Rectal smooth muscle tissue (tissue), 1 donor: ENCODE measurements around the gene GPR31.

Source experiments
- H3K27ac ChIP-seq: one replicate; pipeline ENCODE4 v1.7.0; 2013; ENCODE audit warnings: low read depth, low read length, inconsistent platforms
- H3K27me3 ChIP-seq: one replicate; pipeline ENCODE4 v1.7.0; 2013; ENCODE audit warnings: low read length; ENCODE audit not compliant: control insufficient read depth, insufficient read depth
- H3K36me3 ChIP-seq: one replicate; pipeline ENCODE4 v1.7.0; 2013; ENCODE audit warnings: low read length; ENCODE audit not compliant: control insufficient read depth, insufficient read depth
- H3K4me1 ChIP-seq: one replicate; pipeline ENCODE4 v1.7.0; 2013; ENCODE audit warnings: low read length; ENCODE audit not compliant: control insufficient read depth, insufficient read depth
- H3K4me3 ChIP-seq: one replicate; pipeline ENCODE4 v1.7.0; 2013; ENCODE audit warnings: low read length
- H3K9ac ChIP-seq: one replicate; pipeline ENCODE4 v1.7.0; 2013; ENCODE audit warnings: low read length

GPR31 gene

DNA sequence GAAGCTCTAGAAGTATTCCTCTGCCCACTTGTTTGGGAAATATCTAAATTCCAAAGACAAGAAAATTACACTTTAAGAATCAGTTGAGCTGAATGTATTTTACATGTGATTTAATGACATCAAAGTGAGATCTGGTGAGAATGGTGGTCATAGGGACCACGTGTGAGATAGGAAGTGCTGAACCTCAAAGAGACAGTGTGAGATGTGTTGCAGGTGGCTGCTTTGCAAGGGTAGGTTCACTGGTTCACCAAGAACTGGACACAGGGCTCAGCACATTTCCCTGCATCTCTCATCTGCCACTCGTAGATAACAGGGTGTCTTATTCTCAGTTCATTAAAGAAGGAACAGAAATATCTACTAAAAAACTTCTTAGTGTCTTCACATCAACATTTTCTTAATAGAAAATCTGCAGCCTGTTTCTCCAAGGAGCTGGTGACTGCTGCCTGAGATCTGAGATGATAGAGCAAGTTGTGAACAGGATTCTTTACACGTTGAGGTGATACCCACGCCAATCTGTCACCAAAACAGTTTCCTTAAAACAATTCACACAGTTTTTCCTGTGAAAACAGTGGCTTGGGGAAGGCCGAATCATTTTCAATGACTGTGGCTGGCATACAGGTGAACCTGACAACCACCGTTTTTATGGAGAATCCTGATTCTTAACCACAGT, 27.6 kb downstream of the GPR31 start:
- Histone ChIP-seq H3K4me3 (no peak overlapping the region), H3K36me3 (no peaks in the 10 kb centered on the region), H3K4me1 (peaks cover 3% of the 10 kb centered on the region), H3K27me3 (no peaks in the 10 kb centered on the region), H3K27ac (peak overlapping the region; percentile 87), H3K9ac (no peak overlapping the region)

DNA sequence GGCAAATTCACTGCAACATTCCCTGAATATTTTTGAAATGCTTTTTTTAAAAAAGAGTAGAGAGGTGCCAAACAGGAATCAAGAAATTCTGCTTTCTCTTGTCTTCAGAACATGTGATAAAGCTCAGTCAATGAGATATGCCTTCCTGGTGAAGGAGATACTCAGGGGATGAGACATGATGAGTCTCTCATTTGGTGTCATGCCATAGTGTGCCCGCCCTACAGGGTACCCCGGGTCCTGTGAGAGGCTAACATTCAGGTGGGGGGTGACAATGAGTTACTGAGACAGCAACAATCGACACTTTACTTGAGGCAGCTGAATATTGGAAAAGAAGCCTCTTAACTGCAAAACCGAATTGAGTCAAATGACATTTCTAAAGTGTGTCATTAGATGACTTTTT, 28.2 kb downstream of the GPR31 start:
- Histone ChIP-seq H3K27me3 (no peaks in the 10 kb centered on the region), H3K9ac (no peak overlapping the region), H3K4me1 (peaks cover 3% of the 10 kb centered on the region), H3K36me3 (no peaks in the 10 kb centered on the region), H3K27ac (no peak overlapping the region), H3K4me3 (no peak overlapping the region)

GRCh38 chr6:167129159-167129558, 28.6 kb downstream of the GPR31 start:
- H3K9ac ChIP-seq = no peak overlapping the region
- peaks cover 3% of the 10 kb centered on the region for H3K4me1 ChIP-seq
- H3K27me3 ChIP-seq = no peaks in the 10 kb centered on the region
- no peak overlapping the region for H3K4me3 ChIP-seq
- H3K36me3 ChIP-seq = no peaks in the 10 kb centered on the region
- H3K27ac ChIP-seq = no peak overlapping the region

GRCh38 chr6:167127785-167128531, 29.8 kb downstream of the GPR31 start:
- Histone ChIP-seq H3K9ac (no peak overlapping the region), H3K4me3 (no peak overlapping the region), H3K27me3 (no peaks in the 10 kb centered on the region), H3K4me1 (peaks cover 3% of the 10 kb centered on the region), H3K27ac (no peak overlapping the region), H3K36me3 (no peaks in the 10 kb centered on the region)

DNA sequence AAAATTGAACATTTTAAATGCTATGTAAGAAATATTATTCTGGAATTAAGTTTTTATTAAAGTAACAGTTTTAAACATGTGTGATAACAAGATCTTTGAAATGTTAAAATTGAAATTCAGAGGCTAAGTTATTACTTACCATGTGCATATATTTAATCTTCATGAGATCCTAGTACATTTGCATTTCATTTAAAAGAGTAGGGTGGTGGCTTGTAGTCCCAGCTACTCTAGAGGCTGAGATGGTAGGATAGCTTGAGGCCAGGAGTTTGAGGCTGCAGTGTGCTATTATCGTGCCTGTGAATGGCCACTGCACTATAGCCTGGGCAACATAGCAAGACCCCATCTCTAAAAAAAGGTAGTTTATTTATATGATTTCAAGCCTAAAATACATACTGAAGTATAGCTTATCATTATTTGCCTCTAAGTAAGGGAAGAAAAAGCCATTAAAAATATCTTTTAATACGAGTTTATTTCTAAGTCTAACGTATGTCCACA, 31.9 kb downstream of the GPR31 start:
- H3K27ac ChIP-seq = no peak overlapping the region
- no peaks in the 10 kb centered on the region for H3K4me1 ChIP-seq
- H3K36me3 ChIP-seq = no peaks in the 10 kb centered on the region
- H3K4me3 ChIP-seq = no peak overlapping the region
- no peaks in the 10 kb centered on the region for H3K27me3 ChIP-seq
- H3K9ac ChIP-seq = no peak overlapping the region

- Histone ChIP-seq H3K9ac (no peak overlapping the region), H3K4me3 (no peak overlapping the region), H3K27me3 (no peaks in the 10 kb centered on the region), H3K27ac (no peak overlapping the region), H3K36me3 (no peaks in the 10 kb centered on the region), H3K4me1 (peaks cover under 1% of the 10 kb centered on the region)
Observed at GRCh38 chr6:167125410-167125809, 32.4 kb downstream of the GPR31 start.

- H3K4me3 ChIP-seq = peak overlapping the region; percentile 17
- no peaks in the 10 kb centered on the region for H3K36me3 ChIP-seq
- H3K27ac ChIP-seq = no peak overlapping the region
- peaks cover 2% of the 10 kb centered on the region for H3K4me1 ChIP-seq
- no peaks in the 10 kb centered on the region for H3K27me3 ChIP-seq
- no peak overlapping the region for H3K9ac ChIP-seq
Observed at GRCh38 chr6:167124753-167125152, 33.0 kb downstream of the GPR31 start.

- no peaks in the 10 kb centered on the region for H3K27me3 ChIP-seq
- H3K4me1 ChIP-seq = peaks cover 2% of the 10 kb centered on the region
- no peak within 1 kb of the TSS for H3K27ac ChIP-seq
- H3K9ac ChIP-seq = no peak within 1 kb of the TSS
- H3K36me3 ChIP-seq = no peaks in the 10 kb centered on the region
- H3K4me3 ChIP-seq = no peak within 1 kb of the TSS
Observed at GRCh38 chr6:167122827-167123657, 34.7 kb downstream of the GPR31 start, which contains the start of gene CCR6. Gene CCR6 (plus strand): TSS chr6:167123096. CDS start chr6:167136135, 13,039 bp downstream.

- Histone ChIP-seq H3K9ac (no peak overlapping the region), H3K36me3 (no peaks in the 10 kb centered on the region), H3K27me3 (no peaks in the 10 kb centered on the region), H3K4me1 (peaks cover 2% of the 10 kb centered on the region), H3K27ac (no peak overlapping the region), H3K4me3 (no peak overlapping the region)
Observed at GRCh38 chr6:167122041-167122826, 35.5 kb downstream of the GPR31 start.

DNA sequence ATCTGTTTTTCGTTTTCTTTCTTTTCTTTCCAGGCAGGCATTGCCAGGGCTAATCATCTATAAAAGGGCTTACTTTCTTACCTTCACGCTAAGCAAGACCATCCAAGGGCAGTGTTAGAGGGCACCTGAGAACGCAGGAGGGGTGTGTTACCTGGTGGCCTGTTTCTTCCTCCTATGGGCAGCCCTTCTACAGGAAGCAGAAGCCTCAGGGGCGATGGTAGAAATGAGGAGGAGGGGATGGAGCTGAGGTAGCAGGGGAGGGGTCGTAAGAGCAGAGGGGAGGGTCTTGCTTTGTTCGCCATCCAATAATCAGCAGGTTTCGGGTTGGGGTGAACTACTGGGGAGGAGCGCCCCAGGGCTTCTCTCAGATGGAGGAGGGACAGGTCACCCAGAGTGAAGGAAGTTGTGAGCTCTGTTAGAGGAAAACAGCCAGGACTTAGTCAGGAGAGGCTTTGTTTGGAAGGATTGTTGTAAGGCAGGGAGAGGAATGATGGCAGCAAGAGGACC, 36.4 kb downstream of the GPR31 start:
- H3K36me3 ChIP-seq = no peaks in the 10 kb centered on the region
- peaks cover 7% of the 10 kb centered on the region for H3K4me1 ChIP-seq
- H3K9ac ChIP-seq = no peak overlapping the region
- no peak overlapping the region for H3K27ac ChIP-seq
- H3K4me3 ChIP-seq = no peak overlapping the region
- no peaks in the 10 kb centered on the region for H3K27me3 ChIP-seq

GRCh38 chr6:167120583-167120903, 37.2 kb downstream of the GPR31 start:
- Histone ChIP-seq H3K36me3 (no peaks in the 10 kb centered on the region), H3K27me3 (no peaks in the 10 kb centered on the region), H3K9ac (no peak overlapping the region), H3K4me1 (peaks cover 10% of the 10 kb centered on the region), H3K27ac (peak overlapping the region; percentile 16), H3K4me3 (no peak overlapping the region)
